KOPT-K1 (cell line): ENCODE measurements around the gene HVCN1.
A peak's percentile ranks its signal among the peaks of the same experiment; 100 is the strongest.
"Not testable (repeated sequence)": the region's sequence is repeated elsewhere in the genome, so short reads cannot be mapped to it uniquely, and the experiment has no call there.

ENCODE experiments used
- H3K27ac ChIP-seq: fragments of 200-600 bp; sonication (generic); 2 replicates; pipeline ENCODE4 v1.5.1; 2016; ENCODE audit warnings: antibody characterized with exemption, mild to moderate bottlenecking, low read depth, low read length; ENCODE audit not compliant: poor library complexity, severe bottlenecking
- H3K36me3 ChIP-seq: fragments of 200-600 bp; sonication (generic); 2 replicates; pipeline ENCODE4 v1.5.1; 2017; ENCODE audit warnings: antibody characterized with exemption, mild to moderate bottlenecking, low read length, moderate library complexity; ENCODE audit not compliant: insufficient read depth
- H3K9me3 ChIP-seq: fragments of 200-600 bp; sonication (generic); 2 replicates; pipeline ENCODE4 v1.5.1; 2017; ENCODE audit warnings: antibody characterized with exemption, low read length, mild to moderate bottlenecking; ENCODE audit not compliant: insufficient read depth, poor library complexity, severe bottlenecking

Gene HVCN1

DNA sequence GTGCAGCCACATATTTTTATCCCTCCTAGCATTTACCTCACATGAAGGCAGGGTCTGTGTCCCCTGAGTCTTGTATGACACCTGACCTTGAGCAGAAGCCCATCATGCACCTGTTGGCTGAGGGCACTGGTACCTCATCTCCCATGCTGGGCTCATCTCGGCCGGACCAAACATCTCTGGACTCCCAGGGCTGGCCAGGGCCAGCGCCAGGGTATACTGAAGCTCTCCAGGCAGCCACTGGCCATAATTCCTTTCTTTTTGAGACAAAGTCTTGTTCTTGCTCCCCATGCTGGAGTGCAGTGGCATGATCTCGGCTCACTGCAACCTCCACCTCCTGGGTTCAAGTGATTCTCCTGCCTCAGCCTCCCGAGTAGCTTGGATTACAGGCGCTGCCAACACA lies 22.0 kb downstream of the HVCN1 start:
- H3K36me3 ChIP-seq = peaks cover 4% of the 10 kb centered on the region; the same call in 1 of the 2 replicates
- H3K27ac ChIP-seq = no peak overlapping the region
- H3K9me3 ChIP-seq = peaks cover 20% of the 10 kb centered on the region

GRCh38 chr12:110661337-110661972 lies 27.5 kb downstream of the HVCN1 start:
- Histone ChIP-seq H3K9me3 (peaks cover 20% of the 10 kb centered on the region), H3K27ac (peak overlapping the region; percentile 19), H3K36me3 (peaks cover 4% of the 10 kb centered on the region; the same call in 1 of the 2 replicates)

- Histone ChIP-seq H3K36me3 (peaks cover 9% of the 10 kb centered on the region; the same call in 1 of the 2 replicates), H3K9me3 (peaks cover 1% of the 10 kb centered on the region), H3K27ac (no peak overlapping the region)
These were observed 30.0 kb downstream of the HVCN1 start for GRCh38 chr12:110658878-110659277.

DNA sequence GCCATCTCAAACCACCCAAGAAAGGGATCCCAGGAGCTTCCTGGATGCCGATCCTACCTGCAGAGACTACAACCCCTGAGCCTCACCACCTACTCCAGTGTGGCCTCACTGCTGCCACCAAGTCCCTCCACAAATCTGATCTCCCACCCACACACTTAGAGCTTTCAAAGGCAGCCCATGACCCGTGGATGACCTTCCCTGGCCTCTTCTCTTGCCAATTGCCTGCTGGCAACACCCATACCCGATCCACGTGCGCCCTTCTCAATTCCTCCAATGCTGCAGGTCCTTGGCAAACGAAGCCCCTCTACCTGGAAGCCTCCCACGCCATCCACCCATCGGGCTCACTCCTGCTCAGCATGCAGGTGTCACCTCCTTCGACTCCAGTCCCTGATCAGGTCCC lies 30.7 kb downstream of the HVCN1 start:
- no peak overlapping the region for H3K27ac ChIP-seq
- H3K36me3 ChIP-seq = peaks cover 14% of the 10 kb centered on the region; the same call in 1 of the 2 replicates
- no peaks in the 10 kb centered on the region for H3K9me3 ChIP-seq

DNA sequence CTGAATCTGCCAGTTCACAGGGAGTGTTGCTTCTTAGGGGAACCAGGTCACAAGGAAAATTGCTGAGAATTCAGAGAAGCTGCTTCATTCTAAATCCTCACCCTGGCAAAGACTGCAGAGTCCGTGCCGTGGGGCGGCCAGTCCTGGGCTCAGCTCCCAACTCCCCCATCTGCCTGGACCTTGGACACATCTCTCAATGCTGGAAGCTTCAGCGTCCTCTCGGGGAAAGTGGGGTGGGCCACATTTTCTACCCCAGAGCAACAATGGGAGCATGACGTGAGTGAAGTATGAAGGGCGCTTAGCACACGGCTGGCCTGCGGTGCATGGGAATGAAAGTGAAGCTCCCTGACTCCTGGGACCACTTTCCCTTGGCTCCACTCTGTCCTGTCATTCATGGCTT lies 31.2 kb downstream of the HVCN1 start:
- peaks cover 14% of the 10 kb centered on the region; the same call in 1 of the 2 replicates for H3K36me3 ChIP-seq
- no peak overlapping the region for H3K27ac ChIP-seq

DNA sequence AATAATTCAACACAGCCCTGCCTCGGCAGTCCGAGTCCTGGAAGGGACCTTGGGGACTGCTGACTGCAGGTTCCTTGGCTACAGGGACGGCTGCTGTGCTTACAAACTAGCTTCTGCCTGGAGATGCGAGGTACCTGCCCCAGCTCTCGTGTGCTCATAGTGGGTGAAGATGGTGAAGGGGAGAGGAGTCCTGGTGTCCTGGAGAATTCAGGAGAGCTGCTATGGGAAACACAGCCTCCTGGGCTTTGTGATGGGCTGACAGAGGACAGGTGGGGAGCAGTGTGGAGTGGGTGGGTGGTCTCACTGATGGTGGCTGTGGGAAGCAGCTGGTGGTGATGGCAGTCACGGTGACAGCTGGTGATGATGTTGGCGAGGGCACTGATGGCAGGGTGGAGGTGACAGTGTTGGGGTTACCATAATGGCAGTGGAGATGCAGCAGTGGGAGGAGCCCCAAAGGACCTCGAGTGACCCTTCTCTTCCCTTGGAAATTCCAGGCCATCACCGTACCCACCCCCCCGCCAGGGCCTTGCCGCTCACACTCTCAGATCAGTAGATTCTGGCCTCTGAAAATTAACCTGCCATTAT lies 32.8 kb downstream of the HVCN1 start:
- no peaks in the 10 kb centered on the region for H3K9me3 ChIP-seq
- no peak overlapping the region for H3K27ac ChIP-seq
- H3K36me3 ChIP-seq = peaks cover 23% of the 10 kb centered on the region; the same call in 1 of the 2 replicates

More for the DNA sequence above, 31.2 kb downstream of the HVCN1 start:
- no peaks in the 10 kb centered on the region for H3K9me3 ChIP-seq

- peaks cover 41% of the 10 kb centered on the region for H3K36me3 ChIP-seq
- not testable (repeated sequence) for H3K27ac ChIP-seq, H3K9me3 ChIP-seq
These were observed 34.7 kb downstream of the HVCN1 start for GRCh38 chr12:110654238-110654637.

DNA sequence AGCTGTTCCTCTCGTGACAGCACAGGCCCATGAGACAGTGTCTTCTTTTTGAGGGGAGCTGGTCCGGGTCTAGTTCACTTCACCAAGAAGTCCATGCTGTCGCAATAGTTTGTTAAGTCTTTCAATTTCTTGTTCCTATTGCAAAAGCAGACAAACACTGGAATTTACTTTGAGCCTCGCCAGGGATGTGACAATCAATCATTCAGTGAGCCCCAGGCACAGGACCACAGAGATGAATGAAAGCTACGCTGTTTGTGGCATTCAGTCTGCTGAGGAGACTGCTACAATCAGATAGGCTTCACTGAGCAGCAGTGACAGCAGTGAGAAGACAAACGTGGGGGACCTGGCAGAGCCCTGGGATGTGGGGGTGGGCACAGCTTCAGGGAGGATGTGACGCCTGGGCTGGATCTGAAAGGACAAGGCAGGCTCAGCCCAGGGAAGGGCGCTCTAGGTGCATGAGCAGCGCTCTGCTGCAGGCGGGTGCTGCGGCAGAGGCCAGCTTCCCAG lies 39.5 kb downstream of the HVCN1 start:
- no peak overlapping the region for H3K27ac ChIP-seq
- peaks cover 50% of the 10 kb centered on the region for H3K36me3 ChIP-seq
- H3K9me3 ChIP-seq = no peaks in the 10 kb centered on the region

DNA sequence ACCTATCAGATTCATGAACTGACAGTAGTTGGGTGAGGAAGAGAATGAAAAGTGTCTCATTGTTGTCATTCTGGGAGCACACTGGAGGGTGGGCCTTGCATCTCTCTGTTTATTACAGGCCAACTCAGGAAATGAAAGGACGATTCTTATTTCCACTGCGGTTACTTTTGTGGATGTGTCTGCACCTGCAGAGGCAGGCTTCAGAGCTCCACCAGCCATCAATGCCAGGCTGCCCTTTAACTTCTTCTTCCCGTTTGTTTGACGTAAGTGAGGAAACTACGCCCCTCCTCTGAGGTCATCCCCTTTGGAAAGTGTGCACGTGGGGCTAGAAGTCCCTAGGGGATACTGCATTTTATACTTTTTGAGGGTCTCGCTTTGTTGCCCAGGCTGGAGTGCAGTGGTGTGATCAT lies 41.3 kb downstream of the HVCN1 start:
- no peaks in the 10 kb centered on the region for H3K9me3 ChIP-seq
- H3K27ac ChIP-seq = peak overlapping the region; percentile 10
- H3K36me3 ChIP-seq = peaks cover 43% of the 10 kb centered on the region

- no peak overlapping the region for H3K27ac ChIP-seq
- H3K36me3 ChIP-seq = no peaks in the 10 kb centered on the region
- no peaks in the 10 kb centered on the region for H3K9me3 ChIP-seq
These were observed 47.4 kb downstream of the HVCN1 start for GRCh38 chr12:110641521-110641920.

- Histone ChIP-seq H3K9me3 (no peaks in the 10 kb centered on the region), H3K27ac (no peak overlapping the region), H3K36me3 (no peaks in the 10 kb centered on the region)
These were observed 48.5 kb downstream of the HVCN1 start for GRCh38 chr12:110640275-110641025.

DNA sequence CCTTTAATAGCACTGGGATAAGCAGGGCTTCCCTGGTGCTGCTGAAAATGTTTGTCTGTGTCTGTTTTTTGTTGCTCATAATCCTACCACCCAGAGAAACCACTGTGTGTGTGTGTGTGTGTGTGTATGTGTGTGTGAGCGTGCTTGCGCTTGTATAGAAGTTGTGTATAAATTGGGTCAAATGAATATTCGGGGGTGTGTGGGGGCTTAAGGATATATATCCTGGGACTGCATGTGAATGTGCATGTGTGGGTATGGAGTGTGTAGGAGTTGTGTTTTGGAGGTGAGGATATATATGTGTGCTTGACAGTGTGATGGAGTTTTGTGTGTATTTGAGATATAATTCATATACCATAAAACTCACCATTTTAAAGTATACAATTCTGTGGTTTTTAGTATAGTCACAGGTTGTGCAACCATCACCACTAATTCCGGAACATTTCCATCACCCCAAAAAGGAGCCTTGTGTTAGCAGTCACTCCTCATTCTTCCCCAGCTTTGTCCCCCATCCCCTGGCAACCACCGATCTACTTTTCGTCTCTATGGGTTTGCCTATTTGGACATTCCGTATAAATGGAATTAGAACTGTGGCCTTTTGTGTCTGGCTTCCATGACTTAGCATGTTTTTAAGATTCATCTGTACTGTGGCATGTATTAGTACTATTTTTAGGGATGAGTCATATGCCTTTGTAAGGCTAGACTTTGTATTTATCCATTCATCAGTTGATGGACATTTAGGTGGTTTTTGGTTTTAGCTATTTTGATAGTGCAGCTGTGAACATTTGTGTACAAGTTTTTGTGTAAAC lies 49.4 kb downstream of the HVCN1 start:
- H3K27ac ChIP-seq = no peak overlapping the region
- H3K9me3 ChIP-seq = no peaks in the 10 kb centered on the region
- H3K36me3 ChIP-seq = no peaks in the 10 kb centered on the region

GRCh38 chr12:110638796-110639195 lies 50.1 kb downstream of the HVCN1 start:
- no peak overlapping the region for H3K27ac ChIP-seq
- H3K9me3 ChIP-seq = no peaks in the 10 kb centered on the region
- H3K36me3 ChIP-seq = no peaks in the 10 kb centered on the region

DNA sequence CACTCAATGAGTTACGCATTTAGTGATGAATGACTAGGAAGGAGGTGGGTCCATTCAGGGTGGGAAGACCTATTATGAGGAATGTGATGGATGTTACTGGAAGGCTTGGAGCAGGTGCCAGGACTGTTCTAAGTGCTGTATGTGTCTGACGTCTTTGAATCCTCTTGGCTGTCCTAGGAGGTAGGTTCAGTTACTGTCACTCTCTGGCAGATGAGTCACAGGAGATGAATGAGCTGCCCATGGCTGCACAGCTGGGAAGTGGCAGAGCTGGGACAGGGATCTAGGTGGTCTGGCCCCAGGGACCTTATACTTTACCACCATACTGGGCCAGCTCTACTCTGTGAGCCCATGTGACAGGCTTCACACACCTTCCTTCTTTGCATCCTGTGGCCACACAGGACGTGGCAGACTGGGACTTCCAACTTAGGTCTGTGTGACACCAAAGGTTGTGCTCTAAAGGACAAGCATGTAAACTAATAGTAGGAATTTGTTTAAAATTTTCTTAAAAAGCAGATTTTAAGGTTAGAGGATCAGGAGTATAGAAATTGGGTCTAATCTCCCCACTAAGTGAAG lies 51.0 kb downstream of the HVCN1 start:
- Histone ChIP-seq H3K36me3 (no peaks in the 10 kb centered on the region), H3K27ac (no peak overlapping the region), H3K9me3 (no peaks in the 10 kb centered on the region)
